Ovary (tissue), 3 donors: Measurements from ENCODE around the gene ARHGAP8.

Experiments
- EP300 ChIP-seq: sonication (generic); formaldehyde crosslinking; IDR thresholded peaks from one replicate; pipeline ENCODE4 v1.6.1; 2017; ENCODE audit warnings: antibody characterized with exemption
- TF ChIP-seq, protein P1 (sequence below), 3 donors: fragments of 450-650 bp in 2 of 3; fragments of 200-600 bp in 1 of 3; IDR thresholded peaks; one replicate each; pipeline versions ENCODE4 v1.5.1 to v1.8.0; 2016 to 2022; ENCODE audit warnings: antibody characterized with exemption in 3 of 3, mild to moderate bottlenecking in 1 of 3
- donor health status: DM: no; HTN: no; CAD: no.

DNA sequence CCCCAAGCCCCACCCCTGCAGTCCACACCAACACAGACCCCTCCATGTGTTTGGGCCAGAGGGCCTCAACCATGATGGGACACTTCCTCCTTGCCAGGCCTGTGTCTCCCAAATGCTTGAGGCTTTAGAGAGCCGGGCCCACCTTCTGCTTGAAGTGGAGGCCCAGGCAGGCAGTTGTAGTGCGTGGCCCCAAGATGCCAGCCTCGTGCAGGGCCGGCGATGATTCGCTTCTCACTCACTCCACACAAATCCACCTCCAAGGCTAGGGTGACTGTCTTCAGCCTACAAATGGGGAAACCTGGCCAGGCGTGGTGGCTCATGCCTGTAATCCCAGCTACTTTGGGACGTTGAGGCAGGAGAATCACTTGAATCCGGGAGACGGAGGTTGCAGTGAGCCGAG is 44.6 kb upstream of the ARHGAP8 start:
- TF ChIP-seq, protein P1, sequence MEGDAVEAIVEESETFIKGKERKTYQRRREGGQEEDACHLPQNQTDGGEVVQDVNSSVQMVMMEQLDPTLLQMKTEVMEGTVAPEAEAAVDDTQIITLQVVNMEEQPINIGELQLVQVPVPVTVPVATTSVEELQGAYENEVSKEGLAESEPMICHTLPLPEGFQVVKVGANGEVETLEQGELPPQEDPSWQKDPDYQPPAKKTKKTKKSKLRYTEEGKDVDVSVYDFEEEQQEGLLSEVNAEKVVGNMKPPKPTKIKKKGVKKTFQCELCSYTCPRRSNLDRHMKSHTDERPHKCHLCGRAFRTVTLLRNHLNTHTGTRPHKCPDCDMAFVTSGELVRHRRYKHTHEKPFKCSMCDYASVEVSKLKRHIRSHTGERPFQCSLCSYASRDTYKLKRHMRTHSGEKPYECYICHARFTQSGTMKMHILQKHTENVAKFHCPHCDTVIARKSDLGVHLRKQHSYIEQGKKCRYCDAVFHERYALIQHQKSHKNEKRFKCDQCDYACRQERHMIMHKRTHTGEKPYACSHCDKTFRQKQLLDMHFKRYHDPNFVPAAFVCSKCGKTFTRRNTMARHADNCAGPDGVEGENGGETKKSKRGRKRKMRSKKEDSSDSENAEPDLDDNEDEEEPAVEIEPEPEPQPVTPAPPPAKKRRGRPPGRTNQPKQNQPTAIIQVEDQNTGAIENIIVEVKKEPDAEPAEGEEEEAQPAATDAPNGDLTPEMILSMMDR (IDR thresholded peaks at IDR 0.05), result no peak
- TF ChIP-seq EP300, result no peak
